HG02884 (cell line): Measurements from ENCODE around the gene ZNRF3.

ENCODE experiments used
- ATAC-seq: cut with Tn5 transposase; IDR thresholded peaks from one replicate; pipeline ENCODE4 v1.9.1; 2021; ENCODE audit warnings: mild to moderate bottlenecking, moderate library complexity; ENCODE audit not compliant: unreplicated experiment

The ZNRF3 gene

GRCh38 chr22:28949788-28950187 is 66.4 kb downstream of the ZNRF3 start:
- ATAC-seq = no peak

- no peak for ATAC-seq
Measured at GRCh38 chr22:28950617-28951411, 67.4 kb downstream of the ZNRF3 start.

GRCh38 chr22:28951530-28951929 is 68.2 kb downstream of the ZNRF3 start:
- no peak for ATAC-seq

DNA sequence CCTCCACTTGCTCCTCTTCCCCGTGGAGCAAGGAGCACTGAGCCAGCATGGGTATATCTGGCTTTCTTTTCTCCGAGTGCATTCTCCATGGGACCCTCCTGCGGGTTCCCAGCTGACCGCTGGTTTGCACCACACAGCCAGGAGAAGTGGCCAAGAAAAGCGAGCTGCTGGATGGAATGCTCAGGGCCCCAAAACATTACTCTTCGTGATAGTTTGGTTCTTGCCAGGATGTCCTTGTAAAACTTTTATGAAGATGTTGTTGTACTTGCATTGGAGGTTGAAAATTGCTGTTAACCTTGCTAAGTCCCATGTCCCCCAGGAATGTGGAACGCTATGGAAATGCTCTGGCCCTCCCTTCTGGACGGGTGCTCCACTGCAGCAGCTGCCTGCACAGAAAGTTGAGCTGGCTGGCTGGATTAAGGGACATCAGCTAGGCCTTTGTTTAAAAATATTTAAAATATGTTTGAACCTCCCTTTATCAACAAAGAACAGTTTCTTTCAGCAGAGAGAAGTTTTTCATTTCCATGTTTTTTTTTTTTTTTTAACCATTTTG is 68.7 kb downstream of the ZNRF3 start:
- no peak for ATAC-seq

GRCh38 chr22:28952857-28953256 is 69.5 kb downstream of the ZNRF3 start:
- ATAC-seq = no peak

DNA sequence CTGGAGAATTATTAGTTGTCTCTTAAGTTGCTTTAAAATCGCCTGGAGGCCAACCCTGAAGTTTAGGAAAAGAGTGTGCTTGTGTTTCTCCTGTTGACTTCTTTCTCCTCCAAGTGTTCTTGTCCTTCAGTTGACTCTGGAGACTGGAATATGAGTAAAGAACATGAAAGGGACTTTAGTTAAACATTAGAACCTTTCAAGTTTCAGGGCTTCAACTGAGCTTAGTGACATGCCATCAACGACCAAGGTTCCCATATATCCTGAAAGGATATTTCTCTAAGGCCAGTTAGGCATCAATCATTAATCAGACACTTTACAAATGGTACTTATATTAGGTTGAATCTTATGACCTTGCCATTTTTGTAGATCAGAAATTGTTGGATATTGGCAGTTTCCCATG is 70.0 kb downstream of the ZNRF3 start:
- ATAC-seq = no peak

DNA sequence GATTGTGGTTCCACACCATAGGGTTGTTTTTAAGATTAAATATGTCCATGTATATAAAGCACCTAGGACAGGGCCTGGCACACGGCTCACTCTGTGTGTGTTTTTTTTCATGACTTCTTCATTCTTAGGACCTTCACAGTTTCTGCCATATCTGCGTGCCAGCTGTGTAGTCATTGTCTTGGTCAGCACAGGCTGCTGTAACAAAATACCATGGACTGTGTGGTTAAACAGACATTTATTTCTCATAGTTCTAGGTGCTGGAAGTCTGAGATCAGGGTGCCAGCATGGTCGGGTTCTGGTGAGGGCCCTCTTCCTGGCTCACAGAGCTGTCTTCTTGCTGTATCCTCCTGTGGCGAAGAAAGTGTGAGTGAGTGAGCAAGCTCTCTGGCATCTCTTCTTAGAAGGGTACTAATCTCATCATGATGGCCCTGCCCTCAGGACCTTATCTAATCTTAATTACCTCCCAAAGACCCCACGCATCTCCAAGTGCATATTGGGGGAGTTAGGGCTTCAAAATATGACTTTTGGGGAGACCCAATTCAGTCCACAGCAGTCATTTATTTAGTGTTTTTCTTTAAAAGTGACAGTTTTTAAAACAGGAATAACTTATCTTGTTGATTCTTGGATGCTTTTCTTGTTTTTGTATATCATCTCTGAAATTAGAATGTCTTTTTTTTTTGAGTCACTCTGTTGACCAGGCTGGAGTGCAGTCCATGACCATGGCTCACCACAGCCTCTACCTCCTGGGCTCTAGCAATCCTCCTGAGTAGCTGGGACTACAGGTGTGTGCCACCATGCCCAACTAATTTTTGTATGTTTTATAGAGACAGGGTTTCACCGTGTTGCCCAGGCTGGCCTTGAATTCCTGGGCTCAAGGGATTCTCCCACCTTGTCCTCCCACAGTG is 70.9 kb downstream of the ZNRF3 start:
- ATAC-seq = no peak

- no peak for ATAC-seq
Measured at GRCh38 chr22:28955817-28956216, 72.4 kb downstream of the ZNRF3 start.

- no peak for ATAC-seq
Measured at GRCh38 chr22:28956506-28956905, 73.1 kb downstream of the ZNRF3 start.

DNA sequence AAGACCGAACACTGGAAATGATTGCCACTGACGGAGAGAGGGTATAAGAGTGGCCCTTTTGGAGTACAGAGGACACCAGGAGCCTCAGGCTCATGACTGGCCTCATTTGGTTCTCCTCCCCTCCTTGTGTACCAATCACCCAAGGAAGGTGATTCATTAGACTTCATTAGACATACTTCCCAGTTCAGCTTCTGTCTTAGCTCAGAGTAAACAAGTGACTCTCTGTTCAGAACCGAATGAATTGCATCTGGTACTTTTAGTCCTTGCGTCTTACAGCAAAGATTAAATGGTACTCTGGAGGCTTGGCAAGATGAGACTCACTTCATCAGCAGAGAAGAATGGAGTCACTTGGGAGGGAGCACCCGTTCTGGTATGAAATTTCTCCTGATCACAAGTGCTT is 75.2 kb downstream of the ZNRF3 start:
- no peak for ATAC-seq

DNA sequence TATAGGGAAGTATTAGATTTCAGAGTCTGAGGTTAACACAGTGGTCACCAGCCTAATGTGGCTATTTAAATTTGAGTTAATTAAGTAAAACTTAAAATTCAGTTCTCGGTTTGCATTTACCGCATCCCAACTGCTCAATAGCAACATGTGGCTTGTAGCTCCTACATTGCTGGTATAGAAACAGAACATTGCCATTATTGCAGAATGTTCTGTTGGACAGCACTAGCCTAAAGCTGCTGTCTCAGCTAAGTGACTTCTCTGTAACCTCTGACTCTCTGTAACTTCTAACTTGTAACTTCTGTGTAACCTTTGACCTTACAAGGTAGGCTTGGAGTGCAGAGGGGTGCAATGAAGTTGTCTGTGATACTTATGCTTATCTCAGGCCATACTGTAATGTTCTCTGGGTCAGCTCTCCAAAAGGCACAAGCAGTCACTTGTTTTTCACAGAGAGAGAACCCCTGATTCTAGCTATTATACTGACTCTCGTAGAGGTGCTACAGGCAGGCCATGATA is 78.7 kb downstream of the ZNRF3 start:
- ATAC-seq = no peak

- ATAC-seq = no peak
Measured at GRCh38 chr22:28963362-28963761, 80.0 kb downstream of the ZNRF3 start.

DNA sequence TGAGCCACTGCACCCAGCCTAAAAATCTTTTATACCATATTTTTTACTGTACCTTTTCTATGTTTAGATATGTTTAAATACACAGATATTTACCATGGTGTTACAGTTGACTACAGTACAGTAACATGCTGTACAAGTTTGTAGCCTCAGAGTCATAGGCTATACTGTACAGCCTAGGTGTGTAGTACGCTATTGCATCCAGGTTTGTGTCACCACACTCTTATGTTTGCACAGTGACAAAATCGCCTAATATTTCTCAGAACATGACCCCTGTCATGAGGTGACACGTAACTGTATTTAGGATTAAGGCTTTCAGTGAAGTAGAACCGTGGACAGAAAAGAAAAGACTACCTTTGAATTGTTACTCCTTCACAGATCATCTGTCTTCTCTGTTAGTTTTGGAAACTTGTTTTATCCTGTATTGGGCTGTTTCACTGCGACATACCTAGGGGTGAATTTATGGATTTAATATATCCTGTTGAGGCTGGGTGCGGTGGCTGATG is 83.8 kb downstream of the ZNRF3 start:
- ATAC-seq = no peak

DNA sequence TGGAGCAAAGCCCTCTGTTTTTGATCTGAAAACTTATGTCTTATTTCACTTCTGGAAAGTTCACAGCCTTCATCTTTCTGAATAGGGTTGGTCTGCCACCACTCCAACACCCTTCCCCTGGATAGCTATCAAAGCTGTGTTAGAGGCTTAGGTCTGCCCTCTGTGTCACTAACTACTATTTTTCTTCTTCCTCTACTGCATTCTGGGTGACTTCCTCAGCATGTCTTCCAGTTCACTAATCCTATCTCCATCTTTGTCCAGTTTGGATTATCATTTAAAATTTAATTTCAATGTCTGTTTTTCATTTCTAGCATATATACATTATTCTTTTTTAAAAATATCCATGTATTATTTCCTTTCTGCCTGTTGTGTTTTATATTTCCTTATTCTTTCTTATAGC is 84.6 kb downstream of the ZNRF3 start:
- ATAC-seq = no peak

- ATAC-seq = no peak
Measured at GRCh38 chr22:28969401-28970168, 86.2 kb downstream of the ZNRF3 start.

- ATAC-seq = no peak
Measured at GRCh38 chr22:28973352-28973751, 90.0 kb downstream of the ZNRF3 start.

DNA sequence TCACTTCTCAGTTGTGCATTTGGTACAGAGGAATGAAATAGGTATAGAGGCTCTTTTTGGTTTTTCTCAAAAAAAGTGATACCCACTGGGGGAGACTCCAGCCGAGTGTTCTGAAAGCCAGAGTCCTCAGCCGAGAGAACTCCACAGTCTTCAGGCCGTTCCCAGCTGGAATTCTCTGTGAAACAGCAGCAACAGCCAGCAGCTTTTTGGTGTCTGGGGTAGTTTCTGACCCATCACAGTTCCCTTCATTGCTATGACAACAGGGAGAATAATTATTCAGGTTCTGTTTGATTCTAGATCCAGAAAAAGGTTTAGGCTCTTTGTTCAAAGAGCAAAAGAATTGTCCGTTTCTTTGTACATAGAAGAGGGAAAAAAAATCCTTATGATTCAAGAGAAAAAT is 93.7 kb downstream of the ZNRF3 start:
- ATAC-seq = no peak

DNA sequence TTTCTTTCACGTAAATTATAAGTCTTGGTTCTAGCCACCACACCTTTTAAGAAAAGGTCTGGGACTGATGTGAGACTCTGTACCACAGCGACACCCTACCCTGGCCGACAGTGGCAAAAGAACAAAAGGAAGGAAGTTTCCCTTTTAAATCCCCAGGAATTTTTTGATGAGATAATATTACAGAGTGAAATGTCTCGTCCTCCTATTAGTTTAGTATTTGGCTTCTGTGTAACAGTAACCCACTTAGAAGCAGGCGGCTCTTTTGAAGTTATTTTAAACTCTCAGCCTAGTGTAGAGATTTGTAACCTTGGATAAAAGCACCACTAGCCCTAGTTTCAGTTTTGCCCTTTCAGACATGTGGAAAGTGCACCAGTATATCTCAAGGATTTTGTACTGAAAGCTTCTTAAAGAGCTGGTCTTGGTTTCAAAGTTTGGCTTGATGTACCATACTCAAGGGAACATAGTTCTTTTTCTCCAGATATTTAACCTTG is 94.2 kb downstream of the ZNRF3 start:
- no peak for ATAC-seq

- no peak for ATAC-seq
Measured at GRCh38 chr22:28978158-28978557, 94.8 kb downstream of the ZNRF3 start.
